ENCODE measurements around the gene PDE10A. TPM values are rescaled to one million over a fixed set of nuclear protein-coding genes. Genes with fewer than 3 reads are reported as not detected.
"Not testable (repeated sequence)": the region's sequence is repeated elsewhere in the genome, so short reads cannot be mapped to it uniquely, and the experiment has no call there.

Gene PDE10A
- total RNA-seq, 1 experiment from 2014 or later, result 0.31 TPM

- H3K4ac ChIP-seq (ENCODE audit: low read depth, low read length), result no peak overlapping the region
- no peak overlapping the region for H2BK12ac ChIP-seq (ENCODE audit: insufficient read length, low read depth, low read length)
- H3K27ac ChIP-seq (ENCODE audit: insufficient read length, low read depth, low read length), result no peak overlapping the region
- no peak overlapping the region for H4K5ac ChIP-seq (ENCODE audit: insufficient read length, low read depth, low read length)
- H2AK5ac ChIP-seq (ENCODE audit: insufficient read length, low read length), result no peak overlapping the region
- H2BK120ac ChIP-seq (ENCODE audit: low read depth, low read length, poor library complexity, severe bottlenecking), result no peak overlapping the region
- no peaks in the 10 kb centered on the region for H3K9me3 ChIP-seq (ENCODE audit: control insufficient read depth, low read depth, low read length)
- H3K23ac ChIP-seq (ENCODE audit: insufficient read length, low read depth, low read length), result no peak overlapping the region
- TF ChIP-seq CTCF (conservative IDR thresholded peaks at IDR 0.05), result no peak
- no peaks in the 10 kb centered on the region for H3K79me2 ChIP-seq (ENCODE audit: insufficient read depth, low read length)
- Mint-ChIP-seq H3K9me3 (peaks cover 5 to 6% of the 10 kb centered on the region in 2 experiments), H3K27me3 (ENCODE audit: low read depth) (no peaks in the 10 kb centered on the region; the same call in 1 of the 2 replicates), H3K36me3 (ENCODE audit: insufficient read depth in 1 of 3, low read depth in 3 of 3) (peaks cover 0 to 6% (median 4%) of the 10 kb centered on the region in 3 experiments; a peak in 2 of 7 replicates), H3K4me3 (no peak overlapping the region), H3K4me1 (peaks cover 9 to 11% of the 10 kb centered on the region in 2 experiments), H3K27ac (no peak overlapping the region)
- no peaks in the 10 kb centered on the region for H3K23me2 ChIP-seq (ENCODE audit: insufficient read length, low read depth, low read length, poor library complexity, severe bottlenecking)
- no peak overlapping the region for H2BK5ac ChIP-seq (ENCODE audit: insufficient read length, low read length)
- no peak overlapping the region for H2AFZ ChIP-seq (ENCODE audit: low read length)
- no peak overlapping the region for H4K8ac ChIP-seq (replicated peaks; ENCODE audit: insufficient read length, low read depth, low read length)
- no peaks in the 10 kb centered on the region for H3K79me1 ChIP-seq (ENCODE audit: insufficient read depth, low read depth, low read length, poor library complexity, severe bottlenecking)
- no peak overlapping the region for H2BK20ac ChIP-seq (ENCODE audit: low read depth, low read length, poor library complexity, severe bottlenecking)
- H3K14ac ChIP-seq (ENCODE audit: insufficient read depth, low read length), result no peak overlapping the region
- H3K27me3 ChIP-seq (ENCODE audit: insufficient read depth, low read length), result no peaks in the 10 kb centered on the region
- H3K4me1 ChIP-seq (ENCODE audit: insufficient read depth, low read length), result 0 out of 2 replicates have a peak, but pooled peaks cover 5% of the 10 kb centered on the region
- H2BK15ac ChIP-seq (ENCODE audit: low read depth, low read length), result no peak overlapping the region
- no CpG with 5 or more reads among the region's 7 CpGs for WGBS (ENCODE audit: extremely low coverage, insufficient read length, low lambda C conversion rate)
- H3T11ph ChIP-seq (ENCODE audit: low read length), result no peak overlapping the region
- H4K20me1 ChIP-seq (ENCODE audit: control insufficient read depth, insufficient read depth, insufficient read length), result no peaks in the 10 kb centered on the region
- no peak overlapping the region for H3K18ac ChIP-seq (ENCODE audit: insufficient read length, low read depth, low read length)
- no peak for DNase-seq
- no peak overlapping the region for H3K56ac ChIP-seq (ENCODE audit: insufficient read length, low read depth, low read length)
- H4K91ac ChIP-seq (ENCODE audit: insufficient read length, low read depth, low read length), result no peak overlapping the region
- H3K9ac ChIP-seq (ENCODE audit: extremely low read depth, insufficient read length, low read length), result no peak overlapping the region
- H3K4me2 ChIP-seq (ENCODE audit: insufficient read depth, insufficient read length, low read length), result no peak overlapping the region
Observed at GRCh38 chr6:165594584-165595333, 68.3 kb downstream of the PDE10A start.

GRCh38 chr6:165592947-165593346 is 70.1 kb downstream of the PDE10A start:
- not testable (repeated sequence) for H3K27me3 Mint-ChIP-seq (ENCODE audit: low read depth); H2AFZ ChIP-seq (ENCODE audit: low read length); H3T11ph ChIP-seq (ENCODE audit: low read length); H3K27me3 ChIP-seq (ENCODE audit: insufficient read depth, low read length); H3K27ac Mint-ChIP-seq; H2BK120ac ChIP-seq (ENCODE audit: low read depth, low read length, poor library complexity, severe bottlenecking); H3K23me2 ChIP-seq (ENCODE audit: insufficient read length, low read depth, low read length, poor library complexity, severe bottlenecking); H3K18ac ChIP-seq (ENCODE audit: insufficient read length, low read depth, low read length); H4K8ac ChIP-seq (replicated peaks; ENCODE audit: insufficient read length, low read depth, low read length); H3K4me2 ChIP-seq (ENCODE audit: insufficient read depth, insufficient read length, low read length); DNase-seq; H4K5ac ChIP-seq (ENCODE audit: insufficient read length, low read depth, low read length); H2BK15ac ChIP-seq (ENCODE audit: low read depth, low read length); H3K14ac ChIP-seq (ENCODE audit: insufficient read depth, low read length); H3K79me1 ChIP-seq (ENCODE audit: insufficient read depth, low read depth, low read length, poor library complexity, severe bottlenecking); H4K20me1 ChIP-seq (ENCODE audit: control insufficient read depth, insufficient read depth, insufficient read length); H3K9ac ChIP-seq (ENCODE audit: extremely low read depth, insufficient read length, low read length); H4K91ac ChIP-seq (ENCODE audit: insufficient read length, low read depth, low read length); H2BK12ac ChIP-seq (ENCODE audit: insufficient read length, low read depth, low read length); H3K36me3 Mint-ChIP-seq (ENCODE audit: insufficient read depth in 1 of 3, low read depth in 3 of 3); H3K9me3 Mint-ChIP-seq; H2BK5ac ChIP-seq (ENCODE audit: insufficient read length, low read length); H3K4ac ChIP-seq (ENCODE audit: low read depth, low read length); H3K4me1 Mint-ChIP-seq; H3K23ac ChIP-seq (ENCODE audit: insufficient read length, low read depth, low read length); H3K56ac ChIP-seq (ENCODE audit: insufficient read length, low read depth, low read length); H3K4me1 ChIP-seq (ENCODE audit: insufficient read depth, low read length); H3K79me2 ChIP-seq (ENCODE audit: insufficient read depth, low read length); H3K9me3 ChIP-seq (ENCODE audit: control insufficient read depth, low read depth, low read length); H2AK5ac ChIP-seq (ENCODE audit: insufficient read length, low read length); H2BK20ac ChIP-seq (ENCODE audit: low read depth, low read length, poor library complexity, severe bottlenecking); H3K4me3 Mint-ChIP-seq; H3K27ac ChIP-seq (ENCODE audit: insufficient read length, low read depth, low read length)
- no CpG with 5 or more reads among the region's 4 CpGs for WGBS (ENCODE audit: extremely low coverage, insufficient read length, low lambda C conversion rate)

Data from H9 (cell line).